Measurements from ENCODE around the gene TRIM24.

The TRIM24 gene

DNA sequence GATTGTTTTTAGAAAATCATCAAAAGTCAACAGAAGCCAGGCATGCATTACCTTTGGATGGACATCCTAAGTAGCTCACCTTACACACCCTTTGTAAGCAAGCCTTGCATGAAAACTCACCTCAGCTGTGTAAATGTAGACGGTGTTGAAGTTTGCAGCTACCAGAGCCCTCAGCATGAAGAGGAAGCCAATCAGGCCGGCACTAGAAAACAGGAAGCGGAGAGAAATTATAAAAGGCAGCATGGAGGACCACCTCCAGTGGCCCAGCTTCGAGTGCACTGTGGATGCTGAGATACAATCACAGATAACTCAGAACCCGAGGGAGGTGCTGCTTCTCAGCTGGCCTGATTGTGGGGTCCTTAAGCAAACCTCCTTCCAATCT lies 165.8 kb downstream of the TRIM24 start:
- no peak for DNase-seq (ENCODE audit: low read depth)

- DNase-seq (ENCODE audit: low read depth), result no peak
Observed at GRCh38 chr7:138626846-138627245, 166.8 kb downstream of the TRIM24 start.

DNA sequence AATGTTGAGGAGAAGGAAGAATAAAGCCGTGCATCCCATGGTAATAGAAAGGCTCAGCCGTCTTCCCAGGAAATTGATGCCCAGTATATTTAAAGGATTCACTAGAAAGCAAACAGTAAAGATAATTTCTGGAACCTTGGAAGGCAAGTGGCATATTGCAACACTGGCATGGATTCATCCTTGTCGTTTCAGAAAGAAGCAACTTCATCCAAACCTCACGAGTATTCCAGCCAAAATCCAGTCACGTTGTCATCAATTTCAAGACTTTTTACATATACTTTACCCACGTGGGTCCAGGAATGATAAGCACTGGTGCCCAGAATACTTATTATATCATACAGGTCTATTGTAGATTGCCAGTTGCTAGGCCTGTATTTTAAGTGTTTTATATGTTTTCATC lies 167.3 kb downstream of the TRIM24 start:
- no peak for DNase-seq (ENCODE audit: low read depth)

DNA sequence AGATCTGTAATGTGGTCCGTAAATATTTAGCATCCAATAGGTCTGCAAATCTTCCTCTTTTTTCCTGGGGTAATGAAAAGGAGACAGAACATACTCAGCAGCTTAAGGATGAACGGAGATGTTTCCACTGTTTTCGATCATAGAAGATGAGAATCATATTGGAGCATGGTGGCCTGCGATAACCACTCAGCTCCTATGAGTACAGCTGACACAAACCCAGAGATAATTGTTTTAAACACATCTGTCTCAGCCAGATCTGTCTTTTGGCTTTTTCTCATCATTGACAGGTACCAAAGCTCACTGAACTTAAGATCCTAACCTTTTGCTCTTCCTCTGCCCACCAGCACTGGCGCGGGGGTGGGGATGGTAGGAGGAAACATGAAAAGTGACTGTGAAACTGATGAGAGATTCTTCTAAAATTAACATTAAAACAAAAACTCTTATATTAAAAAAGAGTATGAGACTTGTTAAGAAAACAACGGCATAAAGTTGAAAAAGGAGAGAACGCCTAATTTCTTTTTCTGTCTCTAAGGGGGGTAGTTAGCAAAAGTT lies 170.1 kb downstream of the TRIM24 start:
- no peak for DNase-seq (ENCODE audit: low read depth)

DNA sequence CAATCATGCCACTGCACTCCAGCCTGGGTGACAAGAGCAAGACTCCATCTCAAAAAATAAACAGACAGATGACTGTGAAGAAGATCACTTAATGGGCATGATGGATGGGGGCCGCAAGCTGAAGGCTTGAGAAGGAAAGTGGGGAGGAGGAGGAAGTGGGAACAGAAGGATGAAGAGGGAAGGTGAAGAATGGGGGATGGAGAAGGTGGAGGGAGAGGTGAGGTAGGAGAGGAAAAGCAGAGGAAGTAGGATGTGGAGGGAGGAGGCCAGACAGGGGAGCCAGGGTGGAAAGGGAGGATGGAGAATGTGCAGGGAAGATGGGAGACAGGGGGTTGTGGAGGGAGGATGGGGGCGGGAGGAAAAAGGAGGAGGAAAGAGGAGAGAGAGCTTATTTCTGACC lies 172.3 kb downstream of the TRIM24 start:
- DNase-seq (ENCODE audit: low read depth), result no peak

- no peak for DNase-seq (ENCODE audit: low read depth)
Observed at GRCh38 chr7:138632826-138633602, 173.0 kb downstream of the TRIM24 start.

Measured in HS-5 (cell line).